H9 (cell line): Measurements from ENCODE around the gene PTGES3L. TPM values are rescaled to one million over a fixed set of nuclear protein-coding genes. Genes with fewer than 3 reads are reported as not detected.

Experiments
- DNase-seq: peaks from one replicate; pipeline ENCODE4 v3.0.0-alpha.2; 2017
- H2AFZ ChIP-seq: one replicate; pipeline ENCODE4 v1.6.1; 2013; ENCODE audit warnings: mild to moderate bottlenecking, low read length, control low read depth, moderate library complexity
- H2AK5ac ChIP-seq: 2 replicates; pipeline ENCODE4 v1.6.1; 2013; ENCODE audit warnings: low read length, control low read depth, mixed read lengths; ENCODE audit not compliant: insufficient read length
- H2BK120ac ChIP-seq: one replicate; pipeline ENCODE4 v1.6.1; 2013; ENCODE audit warnings: low read depth, mild to moderate bottlenecking, low read length, control low read depth, inconsistent platforms; ENCODE audit not compliant: poor library complexity, severe bottlenecking
- H2BK12ac ChIP-seq: 2 replicates; pipeline ENCODE4 v1.6.1; 2013; ENCODE audit warnings: low read length, control low read depth, mixed read lengths, low read depth; ENCODE audit not compliant: insufficient read length
- H2BK15ac ChIP-seq: 2 replicates; pipeline ENCODE4 v1.6.1; 2013; ENCODE audit warnings: low read depth, low read length, control low read depth
- H2BK20ac ChIP-seq: one replicate; pipeline ENCODE4 v1.6.1; 2013; ENCODE audit warnings: low read depth, mild to moderate bottlenecking, low read length, control low read depth, inconsistent platforms; ENCODE audit not compliant: poor library complexity, severe bottlenecking
- H2BK5ac ChIP-seq: 2 replicates; pipeline ENCODE4 v1.6.1; 2013; ENCODE audit warnings: low read length, control low read depth, mixed read lengths; ENCODE audit not compliant: insufficient read length
- H3K14ac ChIP-seq: 2 replicates; pipeline ENCODE4 v1.6.1; 2013; ENCODE audit warnings: low read length, control low read depth; ENCODE audit not compliant: insufficient read depth
- H3K18ac ChIP-seq: 2 replicates; pipeline ENCODE4 v1.6.1; 2013; ENCODE audit warnings: low read depth, mild to moderate bottlenecking, mixed read lengths, low read length, control low read depth; ENCODE audit not compliant: insufficient read length
- H3K23ac ChIP-seq: 2 replicates; pipeline ENCODE4 v1.6.1; 2013; ENCODE audit warnings: low read length, control low read depth, mixed read lengths, low read depth; ENCODE audit not compliant: insufficient read length
- H3K23me2 ChIP-seq: 2 replicates; pipeline ENCODE4 v1.6.1; 2013; ENCODE audit warnings: low read depth, mild to moderate bottlenecking, mixed read lengths, low read length, control low read depth; ENCODE audit not compliant: insufficient read length, poor library complexity, severe bottlenecking
- H3K27ac ChIP-seq: 2 replicates; pipeline ENCODE4 v1.5.1; 2013; ENCODE audit warnings: low read length, control low read depth, mixed read lengths, low read depth; ENCODE audit not compliant: insufficient read length
- H3K27me3 ChIP-seq: 2 replicates; pipeline ENCODE4 v1.6.1; 2013; ENCODE audit warnings: low read length, control low read depth, inconsistent platforms; ENCODE audit not compliant: insufficient read depth
- H3K4ac ChIP-seq: 2 replicates; pipeline ENCODE4 v1.6.1; 2013; ENCODE audit warnings: low read depth, mild to moderate bottlenecking, control low read depth, inconsistent platforms, low read length, moderate library complexity
- H3K4me1 ChIP-seq: 2 replicates; pipeline ENCODE4 v1.6.1; 2013; ENCODE audit warnings: low read length, control low read depth, inconsistent platforms; ENCODE audit not compliant: insufficient read depth
- H3K4me2 ChIP-seq: 2 replicates; pipeline ENCODE4 v1.6.1; 2013; ENCODE audit warnings: low read length, control low read depth, mixed read lengths; ENCODE audit not compliant: insufficient read length, insufficient read depth
- H3K56ac ChIP-seq: 2 replicates; pipeline ENCODE4 v1.6.1; 2013; ENCODE audit warnings: low read depth, mild to moderate bottlenecking, mixed read lengths, low read length, control low read depth; ENCODE audit not compliant: insufficient read length
- H3K79me1 ChIP-seq: 2 replicates; pipeline ENCODE4 v1.6.1; 2013; ENCODE audit warnings: low read depth, mild to moderate bottlenecking, moderate library complexity, low read length, control low read depth, inconsistent platforms; ENCODE audit not compliant: insufficient read depth, poor library complexity, severe bottlenecking
- H3K79me2 ChIP-seq: 2 replicates; pipeline ENCODE4 v1.6.1; 2013; ENCODE audit warnings: low read length, control low read depth, inconsistent platforms; ENCODE audit not compliant: insufficient read depth
- H3K9ac ChIP-seq: 2 replicates; pipeline ENCODE4 v1.6.1; 2013; ENCODE audit warnings: low read length, control low read depth, mixed read lengths; ENCODE audit not compliant: insufficient read length; ENCODE audit errors: extremely low read depth
- H3K9me3 ChIP-seq: one replicate; pipeline ENCODE4 v1.6.1; 2013; ENCODE audit warnings: low read depth, low read length, inconsistent platforms; ENCODE audit not compliant: control insufficient read depth
- H3T11ph ChIP-seq: one replicate; pipeline ENCODE4 v1.6.1; 2013; ENCODE audit warnings: mild to moderate bottlenecking, low read length, control low read depth, inconsistent platforms
- H4K20me1 ChIP-seq: one replicate; pipeline ENCODE4 v1.6.1; 2013; ENCODE audit not compliant: control insufficient read depth, insufficient read length, insufficient read depth
- H4K5ac ChIP-seq: 2 replicates; pipeline ENCODE4 v1.6.1; 2013; ENCODE audit warnings: low read depth, mild to moderate bottlenecking, mixed read lengths, low read length, control low read depth; ENCODE audit not compliant: insufficient read length
- H4K8ac ChIP-seq: replicated peaks from 2 replicates; pipeline ENCODE4 v1.6.1; 2013; ENCODE audit warnings: low read length, control low read depth, mixed read lengths, low read depth; ENCODE audit not compliant: insufficient read length
- H4K91ac ChIP-seq: 2 replicates; pipeline ENCODE4 v1.6.1; 2013; ENCODE audit warnings: low read depth, mild to moderate bottlenecking, moderate library complexity, mixed read lengths, low read length, control low read depth; ENCODE audit not compliant: insufficient read length
- H3K27ac Mint-ChIP-seq, 3 experiments: 2 replicates in 2 of 3; 3 replicates in 1 of 3; pipeline ENCODE4 v1.8.0; 2020 to 2021; ENCODE audit warnings: mixed read lengths in 3 of 3, mild to moderate bottlenecking in 1 of 3, moderate library complexity in 1 of 3
- H3K27me3 Mint-ChIP-seq: 2 replicates; pipeline ENCODE4 v1.8.0; 2021; ENCODE audit warnings: low read depth, mild to moderate bottlenecking, moderate library complexity, mixed read lengths
- H3K36me3 Mint-ChIP-seq, 3 experiments: 2 replicates in 2 of 3; 3 replicates in 1 of 3; pipeline ENCODE4 v1.8.0; 2020 to 2021; ENCODE audit warnings: low read depth in 3 of 3, mixed read lengths in 3 of 3; ENCODE audit not compliant: insufficient read depth in 1 of 3
- H3K4me1 Mint-ChIP-seq, 2 experiments: 2 replicates each; pipeline ENCODE4 v1.8.0; 2020; ENCODE audit warnings: mixed read lengths in 2 of 2
- H3K4me3 Mint-ChIP-seq, 2 experiments: 2 replicates in 1 of 2; 3 replicates in 1 of 2; pipeline ENCODE4 v1.8.0; 2020 to 2021; ENCODE audit warnings: mild to moderate bottlenecking in 2 of 2, mixed read lengths in 2 of 2, moderate library complexity in 1 of 2
- H3K9me3 Mint-ChIP-seq, 2 experiments: 2 replicates in 1 of 2; 3 replicates in 1 of 2; pipeline ENCODE4 v1.8.0; 2020; ENCODE audit warnings: mild to moderate bottlenecking in 2 of 2, mixed read lengths in 2 of 2, moderate library complexity in 1 of 2
- WGBS: extraction: QIAGEN DNeasy Blood & Tissue Kit; methylation state at CpG from one replicate; pipeline ENCODE4 v1.1.7; 2013; ENCODE audit warnings: missing lambda C conversion rate, low lambda C conversion rate, mixed read lengths; ENCODE audit not compliant: insufficient read length; ENCODE audit errors: extremely low coverage; 5-methylcytosine and 5-hydroxymethylcytosine counted together
- total RNA-seq: library from RNA; stranded (reverse); gene quantifications from 2 replicates; pipeline ENCODE4 v1.2.1, GENCODE V29; 2021
- TF ChIP-seq, protein P1 (sequence below): fragments of 200-600 bp; sonication (generic); conservative IDR thresholded peaks from 3 replicates; pipeline ENCODE4 v1.8.0; 2021; ENCODE audit warnings: antibody characterized with exemption, mild to moderate bottlenecking

PTGES3L gene
- total RNA-seq, 1 experiment from 2014 or later: 4.2 TPM

DNA sequence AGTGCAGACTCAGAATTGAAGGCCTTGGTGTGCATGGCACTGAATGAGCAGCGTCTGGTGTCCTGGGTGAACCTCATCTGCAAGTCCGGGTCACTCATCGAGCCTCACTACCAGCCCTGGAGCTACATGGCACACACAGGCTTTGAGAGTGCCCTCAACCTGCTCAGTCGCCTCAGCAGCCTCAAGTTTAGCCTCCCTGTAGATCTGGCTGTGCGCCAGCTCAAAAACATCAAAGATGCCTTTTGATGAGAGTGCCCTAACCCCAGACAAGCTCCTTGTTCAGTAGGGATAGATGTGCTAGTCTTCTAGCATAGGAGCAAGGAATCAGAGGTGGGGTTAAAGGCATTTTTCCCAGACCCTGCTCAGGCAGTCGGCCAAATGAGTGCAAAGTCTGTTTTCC is 11.6 kb upstream of the PTGES3L start:
- no peak overlapping the region for H3T11ph ChIP-seq
- no peak overlapping the region for H2AFZ ChIP-seq
- no peak overlapping the region for H3K18ac ChIP-seq
- no CpG with 5 or more reads among the region's 6 CpGs for WGBS
- no peak overlapping the region for H4K5ac ChIP-seq
- DNase-seq: no peak
- H3K9ac ChIP-seq: no peak overlapping the region
- H3K4me1 ChIP-seq: no peaks in the 10 kb centered on the region
- H4K8ac ChIP-seq: no peak overlapping the region
- Mint-ChIP-seq H3K9me3 (no peaks in the 10 kb centered on the region), H3K4me3 (no peak overlapping the region), H3K27ac (no peak overlapping the region), H3K36me3 (peaks cover 27 to 70% (median 63%) of the 10 kb centered on the region in 3 experiments; a peak in 6 of 7 replicates), H3K4me1 (no peaks in the 10 kb centered on the region), H3K27me3 (no peaks in the 10 kb centered on the region)
- H3K56ac ChIP-seq: no peak overlapping the region
- no peaks in the 10 kb centered on the region for H3K23me2 ChIP-seq
- H3K4ac ChIP-seq: no peak overlapping the region
- no peak overlapping the region for H3K27ac ChIP-seq
- no peak overlapping the region for H2BK15ac ChIP-seq
- no peak overlapping the region for H2BK5ac ChIP-seq
- H4K20me1 ChIP-seq: no peaks in the 10 kb centered on the region
- H3K79me2 ChIP-seq: no peaks in the 10 kb centered on the region
- no peak overlapping the region for H3K4me2 ChIP-seq
- no peak overlapping the region for H2BK20ac ChIP-seq
- no peak overlapping the region for H2BK12ac ChIP-seq
- no peaks in the 10 kb centered on the region for H3K9me3 ChIP-seq
- H2AK5ac ChIP-seq: no peak overlapping the region
- H3K27me3 ChIP-seq: no peaks in the 10 kb centered on the region
- no peak overlapping the region for H4K91ac ChIP-seq
- no peak overlapping the region for H2BK120ac ChIP-seq
- H3K23ac ChIP-seq: no peak overlapping the region
- H3K14ac ChIP-seq: no peak overlapping the region
- H3K79me1 ChIP-seq: no peaks in the 10 kb centered on the region
- TF ChIP-seq, protein P1, sequence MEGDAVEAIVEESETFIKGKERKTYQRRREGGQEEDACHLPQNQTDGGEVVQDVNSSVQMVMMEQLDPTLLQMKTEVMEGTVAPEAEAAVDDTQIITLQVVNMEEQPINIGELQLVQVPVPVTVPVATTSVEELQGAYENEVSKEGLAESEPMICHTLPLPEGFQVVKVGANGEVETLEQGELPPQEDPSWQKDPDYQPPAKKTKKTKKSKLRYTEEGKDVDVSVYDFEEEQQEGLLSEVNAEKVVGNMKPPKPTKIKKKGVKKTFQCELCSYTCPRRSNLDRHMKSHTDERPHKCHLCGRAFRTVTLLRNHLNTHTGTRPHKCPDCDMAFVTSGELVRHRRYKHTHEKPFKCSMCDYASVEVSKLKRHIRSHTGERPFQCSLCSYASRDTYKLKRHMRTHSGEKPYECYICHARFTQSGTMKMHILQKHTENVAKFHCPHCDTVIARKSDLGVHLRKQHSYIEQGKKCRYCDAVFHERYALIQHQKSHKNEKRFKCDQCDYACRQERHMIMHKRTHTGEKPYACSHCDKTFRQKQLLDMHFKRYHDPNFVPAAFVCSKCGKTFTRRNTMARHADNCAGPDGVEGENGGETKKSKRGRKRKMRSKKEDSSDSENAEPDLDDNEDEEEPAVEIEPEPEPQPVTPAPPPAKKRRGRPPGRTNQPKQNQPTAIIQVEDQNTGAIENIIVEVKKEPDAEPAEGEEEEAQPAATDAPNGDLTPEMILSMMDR: no peak
